Neuronal stem cell (in vitro differentiated cells): ENCODE measurements around the gene MAD1L1.

Experiments
- DNase-seq: peaks from one replicate; pipeline ENCODE4 v3.0.0-alpha.2; 2013; ENCODE audit warnings: low spot score
- H2AFZ ChIP-seq: one replicate; pipeline ENCODE4 v1.6.1; 2013; ENCODE audit warnings: mild to moderate bottlenecking, low read length, inconsistent platforms
- H2AK5ac ChIP-seq: 2 replicates; pipeline ENCODE4 v1.6.1; 2013; ENCODE audit warnings: low read depth, mild to moderate bottlenecking, inconsistent platforms, low read length, moderate library complexity, mixed read lengths
- H2BK120ac ChIP-seq: 2 replicates; pipeline ENCODE4 v1.6.1; 2013; ENCODE audit warnings: low read depth, mild to moderate bottlenecking, inconsistent platforms, low read length, moderate library complexity, mixed read lengths
- H2BK12ac ChIP-seq: one replicate; pipeline ENCODE4 v1.6.1; 2013; ENCODE audit warnings: low read length, inconsistent platforms
- H2BK15ac ChIP-seq: 2 replicates; pipeline ENCODE4 v1.6.1; 2013; ENCODE audit warnings: mild to moderate bottlenecking, low read length, inconsistent platforms, mixed read lengths
- H2BK5ac ChIP-seq: one replicate; pipeline ENCODE4 v1.6.1; 2013; ENCODE audit warnings: inconsistent platforms, mild to moderate bottlenecking, low read length, moderate library complexity
- H3K14ac ChIP-seq: one replicate; pipeline ENCODE4 v1.6.1; 2013; ENCODE audit warnings: low read length, inconsistent platforms
- H3K18ac ChIP-seq: 2 replicates; pipeline ENCODE4 v1.6.1; 2013; ENCODE audit warnings: low read length, inconsistent platforms
- H3K23ac ChIP-seq: 2 replicates; pipeline ENCODE4 v1.6.1; 2013; ENCODE audit warnings: low read depth, mild to moderate bottlenecking, mixed read lengths, low read length, inconsistent platforms; ENCODE audit not compliant: poor library complexity
- H3K27ac ChIP-seq: replicated peaks from 3 replicates; pipeline ENCODE4 v1.5.1; 2013; ENCODE audit warnings: low read length, inconsistent platforms
- H3K27me3 ChIP-seq, 3 experiments: 2 replicates each; pipeline ENCODE4 v1.6.1; 2013; ENCODE audit warnings: low read length in 3 of 3, mild to moderate bottlenecking in 2 of 3, inconsistent platforms in 1 of 3, low read depth in 1 of 3, mixed read lengths in 1 of 3, moderate library complexity in 1 of 3; ENCODE audit not compliant: control insufficient read depth in 3 of 3, insufficient read depth in 3 of 3
- H3K36me3 ChIP-seq, 2 donors: replicated peaks in 1 of 2; 2 replicates each; pipeline ENCODE4 v1.6.1; 2013; ENCODE audit warnings: low read length in 2 of 2; ENCODE audit not compliant: control insufficient read depth in 2 of 2, insufficient read depth in 2 of 2
- H3K4ac ChIP-seq: 2 replicates; pipeline ENCODE4 v1.6.1; 2013; ENCODE audit warnings: inconsistent platforms, mild to moderate bottlenecking, low read length, moderate library complexity
- H3K4me1 ChIP-seq, 2 donors: 1 replicate in 1 of 2; 2 replicates in 1 of 2; pipeline ENCODE4 v1.6.1; 2013; ENCODE audit warnings: low read length in 2 of 2, low read depth in 1 of 2; ENCODE audit not compliant: control insufficient read depth in 2 of 2, insufficient read depth in 1 of 2
- H3K4me2 ChIP-seq: one replicate; pipeline ENCODE4 v1.6.1; 2013; ENCODE audit warnings: mild to moderate bottlenecking, low read length, inconsistent platforms; ENCODE audit not compliant: insufficient read depth, poor library complexity, severe bottlenecking
- H3K4me3 ChIP-seq, 2 donors: 2 replicates each; pipeline ENCODE4 v1.5.1; 2013; ENCODE audit warnings: low read length in 2 of 2, mild to moderate bottlenecking in 2 of 2, inconsistent platforms in 1 of 2, moderate library complexity in 1 of 2
- H3K79me1 ChIP-seq: one replicate; pipeline ENCODE4 v1.6.1; 2013; ENCODE audit warnings: low read depth, mild to moderate bottlenecking, inconsistent platforms, low read length, moderate library complexity
- H3K9ac ChIP-seq: one replicate; pipeline ENCODE4 v1.6.1; 2013; ENCODE audit warnings: mild to moderate bottlenecking, low read depth, low read length, inconsistent platforms; ENCODE audit not compliant: poor library complexity
- H3K9me3 ChIP-seq, 2 donors: replicated peaks in 1 of 2; 2 replicates each; pipeline versions ENCODE3 to v1.6.1; 2013; ENCODE audit warnings: low read length in 2 of 2, mild to moderate bottlenecking in 2 of 2, inconsistent platforms in 1 of 2, low read depth in 1 of 2, mixed read lengths in 1 of 2, moderate library complexity in 1 of 2; ENCODE audit not compliant: control insufficient read depth in 2 of 2, insufficient read depth in 1 of 2
- H4K8ac ChIP-seq: one replicate; pipeline ENCODE4 v1.6.1; 2013; ENCODE audit warnings: low read depth, mild to moderate bottlenecking, inconsistent platforms, low read length, moderate library complexity
- H4K91ac ChIP-seq: one replicate; pipeline ENCODE4 v1.6.1; 2013; ENCODE audit warnings: low read length, low read depth, mild to moderate bottlenecking, inconsistent platforms; ENCODE audit not compliant: poor library complexity
- WGBS, 2 donors: extraction: QIAGEN DNeasy Blood & Tissue Kit; methylation state at CpG; one replicate each; pipeline ENCODE4 v1.1.7; 2013; ENCODE audit warnings: missing lambda C conversion rate in 2 of 2, mixed read lengths in 1 of 2; ENCODE audit not compliant: insufficient read length in 2 of 2, insufficient replicate concordance in 1 of 2; ENCODE audit errors: extremely low coverage in 2 of 2; 5-methylcytosine and 5-hydroxymethylcytosine counted together

MAD1L1 gene

DNA sequence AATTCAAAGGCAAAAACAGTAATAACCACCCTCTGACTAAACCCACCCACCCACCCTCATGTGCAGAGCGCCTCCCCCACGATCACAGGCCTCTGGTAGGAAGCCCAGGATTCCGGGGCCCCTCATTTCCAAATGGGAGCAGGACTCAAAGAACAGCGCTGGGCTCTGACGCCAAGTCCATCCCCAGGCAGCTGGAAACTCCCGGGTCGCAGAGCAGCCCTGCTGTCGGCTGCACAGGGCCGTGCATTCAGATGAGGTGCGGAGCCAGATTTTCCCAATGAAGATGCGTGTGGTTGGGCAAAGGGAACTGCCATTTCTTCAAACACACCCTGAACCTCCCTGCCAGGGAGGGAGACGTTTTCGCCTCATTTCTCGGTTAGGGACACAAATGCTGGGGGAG is 152.3 kb downstream of the MAD1L1 start:
- Histone ChIP-seq H3K27ac (no peak overlapping the region), H2BK5ac (peak overlapping the region; percentile 78), H3K9ac (no peak overlapping the region), H2AK5ac (peak overlapping the region; percentile 98), H4K91ac (no peak overlapping the region), H3K14ac (no peak overlapping the region), H4K8ac (no peak overlapping the region), H2BK15ac (no peak overlapping the region), H2BK12ac (no peak overlapping the region), H3K23ac (no peak overlapping the region), H3K4me1 (peaks cover 21 to 27% of the 10 kb centered on the region in 2 donors), H3K4me2 (no peak overlapping the region), H3K4me3 (no peak overlapping the region), H2BK120ac (no peak overlapping the region), H3K4ac (no peak overlapping the region), H3K9me3 (peaks cover 0 to 3% of the 10 kb centered on the region in 2 donors), H3K36me3 (peaks cover 6 to 9% of the 10 kb centered on the region in 2 donors), H2AFZ (no peak overlapping the region), H3K27me3 (no peaks in the 10 kb centered on the region), H3K18ac (peak overlapping the region; percentile 68), H3K79me1 (peaks cover 9% of the 10 kb centered on the region)
- DNase-seq, result no peak
- WGBS, 2 donors, result no CpG with 5 or more reads among the region's 14 CpGs

DNA sequence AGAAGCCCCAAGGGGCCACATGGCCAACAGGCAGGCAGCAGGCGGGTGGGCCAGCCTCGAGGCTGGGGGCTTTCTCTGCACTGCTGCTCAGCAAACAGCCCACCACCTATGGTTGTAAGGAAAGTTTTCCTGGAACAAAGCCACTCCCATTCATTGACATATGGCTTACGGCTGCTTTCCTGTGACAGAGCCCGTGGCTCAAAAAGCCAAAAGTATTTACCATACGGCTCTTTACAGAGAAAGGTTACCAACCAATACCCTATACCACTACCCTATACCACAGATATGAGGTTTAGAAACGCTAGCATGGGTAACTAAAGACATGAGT is 152.7 kb downstream of the MAD1L1 start:
- Histone ChIP-seq H4K8ac (no peak overlapping the region), H3K14ac (peak overlapping the region; percentile 31), H2AFZ (no peak overlapping the region), H3K27me3 (no peaks in the 10 kb centered on the region), H3K23ac (no peak overlapping the region), H3K9me3 (peaks cover 0 to 3% of the 10 kb centered on the region in 2 donors), H4K91ac (no peak overlapping the region), H3K79me1 (peaks cover 9% of the 10 kb centered on the region), H2AK5ac (peak overlapping the region; percentile 42), H3K4ac (no peak overlapping the region), H3K4me3 (no peak overlapping the region), H3K27ac (no peak overlapping the region), H2BK15ac (no peak overlapping the region), H2BK5ac (peak overlapping the region; percentile 35), H3K36me3 (peaks cover 6 to 9% of the 10 kb centered on the region in 2 donors), H3K18ac (peak overlapping the region; percentile 86), H2BK120ac (no peak overlapping the region), H2BK12ac (peak overlapping the region; percentile 52), H3K9ac (peak overlapping the region; percentile 39), H3K4me2 (no peak overlapping the region), H3K4me1 (peaks cover 21 to 27% of the 10 kb centered on the region in 2 donors)
- no CpG with 5 or more reads among the region's 6 CpGs for WGBS, 2 donors
- no peak for DNase-seq

- no CpG with 5 or more reads among the region's 22 CpGs for WGBS, 2 donors
- Histone ChIP-seq H3K18ac (peak overlapping the region; percentile 86), H2BK15ac (peak overlapping the region; percentile 32), H3K9me3 (peaks cover 0 to 3% of the 10 kb centered on the region in 2 donors), H3K9ac (peak overlapping the region; percentile 39), H2BK12ac (peak overlapping the region; percentile 52), H2AFZ (no peak overlapping the region), H4K91ac (no peak overlapping the region), H3K27me3 (no peaks in the 10 kb centered on the region), H3K4me2 (no peak overlapping the region), H4K8ac (no peak overlapping the region), H3K4ac (no peak overlapping the region), H3K4me1 (peaks cover 21 to 27% of the 10 kb centered on the region in 2 donors), H2BK120ac (no peak overlapping the region), H3K27ac (no peak overlapping the region), H3K14ac (peak overlapping the region; percentile 31), H3K4me3 (no peak overlapping the region), H2BK5ac (peak overlapping the region; percentile 35), H3K36me3 (peaks cover 6 to 8% of the 10 kb centered on the region in 2 donors), H3K23ac (no peak overlapping the region), H3K79me1 (peaks cover 9% of the 10 kb centered on the region), H2AK5ac (peak overlapping the region; percentile 42)
- no peak for DNase-seq
Measured at GRCh38 chr7:2079332-2080059, 153.2 kb downstream of the MAD1L1 start.

GRCh38 chr7:2078899-2079298 is 153.8 kb downstream of the MAD1L1 start:
- H3K4me1 ChIP-seq, result peaks cover 21 to 27% of the 10 kb centered on the region in 2 donors
- H3K9ac ChIP-seq, result peak overlapping the region; percentile 39
- no CpG with 5 or more reads among the region's 15 CpGs for WGBS, 2 donors
- no peak for DNase-seq
- no peak overlapping the region for H3K23ac ChIP-seq
- no peak overlapping the region for H3K4me2 ChIP-seq
- H4K8ac ChIP-seq, result peak overlapping the region; percentile 77
- peak overlapping the region; percentile 92 for H2AK5ac ChIP-seq
- H3K4me3 ChIP-seq, result no peak overlapping the region
- H3K18ac ChIP-seq, result peak overlapping the region; percentile 73
- H3K9me3 ChIP-seq, result peaks cover 0 to 3% of the 10 kb centered on the region in 2 donors
- H3K79me1 ChIP-seq, result peaks cover 9% of the 10 kb centered on the region
- peak overlapping the region; percentile 87 for H2BK15ac ChIP-seq
- H2BK12ac ChIP-seq, result peak overlapping the region; percentile 80
- H3K36me3 ChIP-seq, result peaks cover 5 to 6% of the 10 kb centered on the region in 2 donors
- no peak overlapping the region for H2AFZ ChIP-seq
- H3K27ac ChIP-seq, result no peak overlapping the region
- peak overlapping the region; percentile 66 for H3K14ac ChIP-seq
- no peak overlapping the region for H3K4ac ChIP-seq
- H2BK5ac ChIP-seq, result peak overlapping the region; percentile 32
- H2BK120ac ChIP-seq, result no peak overlapping the region
- H3K27me3 ChIP-seq, result no peaks in the 10 kb centered on the region
- no peak overlapping the region for H4K91ac ChIP-seq
